ENCODE data around the gene SYNE1.
"Not testable (repeated sequence)": the region's sequence is repeated elsewhere in the genome, so short reads cannot be mapped to it uniquely, and the experiment has no call there.

The SYNE1 gene

GRCh38 chr6:152138344-152138743, 498.8 kb downstream of the SYNE1 start:
- DNase-seq (ENCODE audit: low read depth): not testable (repeated sequence)

GRCh38 chr6:152136449-152136825, 500.7 kb downstream of the SYNE1 start:
- DNase-seq (ENCODE audit: low read depth): no peak

GRCh38 chr6:152135755-152136448, 501.3 kb downstream of the SYNE1 start:
- no peak for DNase-seq (ENCODE audit: low read depth)

- DNase-seq (ENCODE audit: low read depth): no peak
These were observed 506.7 kb downstream of the SYNE1 start for GRCh38 chr6:152130441-152130840.

- DNase-seq (ENCODE audit: low read depth): no peak
These were observed 507.4 kb downstream of the SYNE1 start for GRCh38 chr6:152129691-152130151.

- DNase-seq (ENCODE audit: low read depth): no peak
These were observed 509.6 kb downstream of the SYNE1 start for GRCh38 chr6:152127432-152128165.

GRCh38 chr6:152124429-152125074, 512.6 kb downstream of the SYNE1 start:
- DNase-seq (ENCODE audit: low read depth): no peak

- no peak for DNase-seq (ENCODE audit: low read depth)
These were observed 514.1 kb downstream of the SYNE1 start for GRCh38 chr6:152123076-152123475.

GRCh38 chr6:152122434-152122833, 514.7 kb downstream of the SYNE1 start:
- no peak for DNase-seq (ENCODE audit: low read depth)

- DNase-seq (ENCODE audit: low read depth): no peak
These were observed 515.3 kb downstream of the SYNE1 start for GRCh38 chr6:152121910-152122309.

- no peak for DNase-seq (ENCODE audit: low read depth)
These were observed 517.3 kb downstream of the SYNE1 start for GRCh38 chr6:152119831-152120230.

- no peak for DNase-seq (ENCODE audit: low read depth)
These were observed 518.5 kb downstream of the SYNE1 start for GRCh38 chr6:152118678-152119077.

GRCh38 chr6:152118224-152118623, 518.9 kb downstream of the SYNE1 start:
- no peak for DNase-seq (ENCODE audit: low read depth)

GRCh38 chr6:152117156-152118133, 519.7 kb downstream of the SYNE1 start:
- no peak for DNase-seq (ENCODE audit: low read depth)

- no peak for DNase-seq (ENCODE audit: low read depth)
These were observed 524.5 kb downstream of the SYNE1 start for GRCh38 chr6:152112491-152113261.

GRCh38 chr6:152110886-152111820, 526.0 kb downstream of the SYNE1 start:
- DNase-seq (ENCODE audit: low read depth): no peak

GRCh38 chr6:152107973-152108372, 529.2 kb downstream of the SYNE1 start:
- DNase-seq (ENCODE audit: low read depth): no peak

- no peak for DNase-seq (ENCODE audit: low read depth)
These were observed 537.0 kb downstream of the SYNE1 start for GRCh38 chr6:152100183-152100618.

GRCh38 chr6:152099446-152100182, 537.5 kb downstream of the SYNE1 start:
- DNase-seq (ENCODE audit: low read depth): no peak

Data from activated gamma-delta T cell treated with anti-CD3 and anti-CD28 coated beads, Interleukin-2, amount 50 U/mL, for 16 hours (primary cell).